Gastrocnemius medialis (tissue), 4 donors: ENCODE measurements around the gene MED10. TPM values are rescaled to one million over a fixed set of nuclear protein-coding genes. Genes with fewer than 3 reads are reported as not detected.

Experiments
- ATAC-seq, 2 donors: fragments of 150-250 bp; one replicate each; pipeline ENCODE4 v1.9.1; 2016
- DNase-seq, 2 donors: peaks; one replicate each; pipeline ENCODE4 v3.0.0-alpha.2; 2019
- H3K27ac ChIP-seq, 4 donors: fragments of 200-600 bp; sonication (generic); 1 replicate in 1 of 4; 2 replicates in 3 of 4; pipeline ENCODE4 v1.5.1; 2016 to 2018; ENCODE audit warnings: mild to moderate bottlenecking in 2 of 4, moderate library complexity in 1 of 4
- H3K27me3 ChIP-seq, 3 donors: fragments of 200-600 bp; sonication (generic) in 2 of 3; 1 replicate in 1 of 3; 2 replicates in 2 of 3; pipeline versions ENCODE4 v1.5.1 to v1.6.0; 2016 to 2019; ENCODE audit warnings: mild to moderate bottlenecking in 1 of 3, moderate library complexity in 1 of 3
- H3K36me3 ChIP-seq, 2 donors: fragments of 200-600 bp; sonication (generic) in 1 of 2; one replicate each; pipeline ENCODE4 v1.5.1; 2017 to 2018
- H3K4me1 ChIP-seq, 2 donors: fragments of 200-600 bp; sonication (generic) in 1 of 2; one replicate each; pipeline ENCODE4 v1.5.1; 2016 to 2017; ENCODE audit warnings: mild to moderate bottlenecking in 2 of 2
- H3K4me3 ChIP-seq, 4 donors: fragments of 200-600 bp; sonication (generic) in 3 of 4; 1 replicate in 1 of 4; 2 replicates in 3 of 4; pipeline ENCODE4 v1.5.1; 2016 to 2019; ENCODE audit warnings: mild to moderate bottlenecking in 2 of 4
- H3K9me3 ChIP-seq, 3 donors: fragments of 200-600 bp; sonication (generic) in 2 of 3; 1 replicate in 1 of 3; 2 replicates in 2 of 3; pipeline ENCODE4 v1.5.1; 2016 to 2019
- POLR2A ChIP-seq, 2 donors: fragments of 450-650 bp; IDR thresholded peaks; one replicate each; pipeline ENCODE4 v1.6.1; 2017; ENCODE audit warnings: antibody characterized with exemption in 2 of 2, mild to moderate bottlenecking in 2 of 2, moderate library complexity in 2 of 2
- in situ Hi-C, 4 donors: fragments of 200-750 bp; cut with MboI; loops; one replicate each; pipeline versions ENCODE4 v1.15.0 to v1.8.0; 2017; ENCODE audit warnings: low sequenced_read_pairs in 4 of 4
- intact Hi-C: fragments of 100-400 bp; cut with DNase I; formaldehyde crosslinking; loops from one replicate; pipeline ENCODE4 v1.15.1; 2023; ENCODE audit warnings: low total_unique reads
- total RNA-seq, 4 donors: library from RNA; depleted of rRNA; stranded (reverse); fragments of >200 nt; gene quantifications; one replicate each; pipeline versions ENCODE4 v1.1.0 to v1.2.3, GENCODE V29; 2016
- TF ChIP-seq, protein P1 (sequence below), 5 experiments: fragments of 450-650 bp in 3 of 5; fragments of 200-600 bp in 2 of 5; sonication (generic) in 2 of 5; IDR thresholded peaks in 4 of 5; conservative IDR thresholded peaks in 1 of 5; 1 replicate in 4 of 5; 2 replicates in 1 of 5; pipeline ENCODE4 v1.5.1; 2016 to 2019; ENCODE audit warnings: antibody characterized with exemption in 5 of 5, mild to moderate bottlenecking in 3 of 5, moderate library complexity in 3 of 5

Gene MED10, protein sequence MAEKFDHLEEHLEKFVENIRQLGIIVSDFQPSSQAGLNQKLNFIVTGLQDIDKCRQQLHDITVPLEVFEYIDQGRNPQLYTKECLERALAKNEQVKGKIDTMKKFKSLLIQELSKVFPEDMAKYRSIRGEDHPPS
- 10 to 100 TPM; 15.9 to 37.5 (median 32.2) TPM for total RNA-seq

DNA sequence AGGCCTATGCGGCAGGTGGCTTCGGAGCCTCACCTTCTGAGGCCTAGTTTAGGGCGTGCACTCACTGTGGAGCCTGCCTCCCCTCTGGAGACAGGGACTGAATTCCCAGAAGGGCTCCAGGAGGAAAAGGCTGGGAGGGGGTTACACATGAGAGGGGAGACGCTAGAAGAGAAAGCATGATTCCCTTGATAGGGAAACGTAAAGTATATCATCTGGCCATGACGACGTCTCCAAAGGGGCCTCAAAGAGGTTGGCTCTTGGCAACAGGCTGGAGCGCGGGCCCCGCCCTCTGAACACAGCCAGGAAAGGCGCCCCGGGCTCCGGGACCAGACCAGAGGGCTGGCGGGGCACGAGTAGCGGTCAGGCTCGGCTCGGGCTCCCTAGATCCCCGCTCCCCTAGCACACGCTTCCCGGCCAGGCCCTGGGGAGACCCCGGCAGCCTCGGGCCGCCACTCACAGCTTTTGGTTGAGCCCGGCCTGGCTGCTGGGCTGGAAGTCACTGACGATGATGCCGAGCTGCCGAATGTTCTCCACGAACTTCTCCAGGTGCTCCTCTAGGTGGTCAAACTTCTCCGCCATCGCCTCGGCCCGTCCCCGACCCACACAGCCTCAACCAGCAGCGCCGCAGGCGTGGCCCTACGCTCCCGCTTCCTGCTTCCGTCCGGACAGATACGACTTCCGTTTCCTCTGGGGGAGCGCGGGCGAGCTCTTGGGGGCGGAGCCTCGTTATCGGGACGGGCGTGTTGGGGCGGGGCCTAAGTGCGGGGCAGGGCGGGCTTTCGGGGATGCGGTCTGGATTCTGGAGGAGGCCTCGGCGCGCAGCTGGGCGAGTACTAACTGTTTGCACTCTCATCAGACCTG is at the start of gene MED10:
MED10 (minus strand) TSS at position 643 of the 861 bp plus-strand sequence; CDS start at position 579, 64 bp downstream.
- H3K9me3 ChIP-seq = no peaks in the 10 kb centered on the region
- H3K4me1 ChIP-seq = peaks cover 17% of the 10 kb centered on the region in 2 donors
- H3K4me3 ChIP-seq = peak within 1 kb of the TSS; percentile 77 to 97 (median 87)
- DNase-seq (peak; percentile 89 to 92), ATAC-seq (peak; percentile 97 to 98)
- H3K27me3 ChIP-seq = no peaks in the 10 kb centered on the region
- peak within 1 kb of the TSS; percentile 78 to 92 (median 86) for H3K27ac ChIP-seq
- in situ Hi-C loops = no loop called here
- intact Hi-C loops = loop anchor here (2.0 to 10.0 kb wide), 5 partner anchors 45 to 886 kb away; partner anchors contain the start of genes TENT4A and UBE2QL1
- H3K36me3 ChIP-seq = peaks cover 0 to 40% of the 10 kb centered on the region in 2 donors
- TF ChIP-seq, protein P1, sequence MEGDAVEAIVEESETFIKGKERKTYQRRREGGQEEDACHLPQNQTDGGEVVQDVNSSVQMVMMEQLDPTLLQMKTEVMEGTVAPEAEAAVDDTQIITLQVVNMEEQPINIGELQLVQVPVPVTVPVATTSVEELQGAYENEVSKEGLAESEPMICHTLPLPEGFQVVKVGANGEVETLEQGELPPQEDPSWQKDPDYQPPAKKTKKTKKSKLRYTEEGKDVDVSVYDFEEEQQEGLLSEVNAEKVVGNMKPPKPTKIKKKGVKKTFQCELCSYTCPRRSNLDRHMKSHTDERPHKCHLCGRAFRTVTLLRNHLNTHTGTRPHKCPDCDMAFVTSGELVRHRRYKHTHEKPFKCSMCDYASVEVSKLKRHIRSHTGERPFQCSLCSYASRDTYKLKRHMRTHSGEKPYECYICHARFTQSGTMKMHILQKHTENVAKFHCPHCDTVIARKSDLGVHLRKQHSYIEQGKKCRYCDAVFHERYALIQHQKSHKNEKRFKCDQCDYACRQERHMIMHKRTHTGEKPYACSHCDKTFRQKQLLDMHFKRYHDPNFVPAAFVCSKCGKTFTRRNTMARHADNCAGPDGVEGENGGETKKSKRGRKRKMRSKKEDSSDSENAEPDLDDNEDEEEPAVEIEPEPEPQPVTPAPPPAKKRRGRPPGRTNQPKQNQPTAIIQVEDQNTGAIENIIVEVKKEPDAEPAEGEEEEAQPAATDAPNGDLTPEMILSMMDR (IDR thresholded peaks at IDR 0.05 in 4 of 5, conservative IDR thresholded peaks at IDR 0.05 in 1 of 5) = no peak
- peak; percentile 62 to 79 for TF ChIP-seq POLR2A (IDR thresholded peaks at IDR 0.05)

DNA sequence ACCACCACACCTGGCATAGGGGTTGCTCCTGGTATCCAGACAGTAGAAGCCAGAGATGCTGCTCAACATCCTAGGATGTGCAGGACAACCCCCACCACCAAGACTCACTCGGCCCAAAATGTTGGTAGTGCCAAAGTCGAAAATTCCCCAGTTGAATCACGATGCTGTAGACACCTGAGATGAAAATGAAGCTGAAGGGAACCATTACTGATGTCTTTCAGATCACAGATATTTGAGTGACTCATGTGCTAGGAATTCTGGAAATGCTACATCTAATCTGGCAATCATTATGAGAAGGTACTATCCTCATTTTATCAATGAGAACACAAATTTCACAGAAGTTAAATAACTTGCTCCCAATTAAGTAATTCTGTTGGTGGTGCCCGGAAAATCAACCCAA is 49.3 kb upstream of the MED10 start:
- in situ Hi-C loops = no loop called here

DNA sequence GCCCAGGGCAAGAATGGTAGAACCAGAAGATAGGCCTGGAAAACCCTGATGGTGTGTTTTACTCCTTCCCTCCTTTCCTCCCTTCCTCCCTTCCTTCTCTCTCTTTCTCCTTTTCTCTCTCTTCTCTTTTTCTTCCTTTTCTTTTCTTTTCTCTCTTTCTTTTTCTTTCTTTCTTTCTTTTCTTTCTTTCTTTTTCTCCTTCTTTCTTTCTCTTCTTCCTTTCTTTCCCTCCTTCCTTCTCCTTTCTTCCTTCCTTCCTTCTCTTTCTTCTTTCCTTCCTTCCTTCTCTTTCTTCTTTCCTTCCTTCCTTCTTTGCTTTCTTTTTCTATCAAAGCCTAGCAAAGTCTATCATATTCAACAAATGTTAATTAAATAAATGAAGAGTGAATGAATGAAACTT is 46.4 kb upstream of the MED10 start:
- H3K27ac ChIP-seq = peak overlapping the region; percentile 74 to 88 (median 85)
- peaks cover 11 to 13% of the 10 kb centered on the region in 2 donors for H3K4me1 ChIP-seq
- DNase-seq = no peak
- TF ChIP-seq, protein P1 (IDR thresholded peaks at IDR 0.05 in 4 of 5, conservative IDR thresholded peaks at IDR 0.05 in 1 of 5) = no peak
- no peak for TF ChIP-seq POLR2A (IDR thresholded peaks at IDR 0.05)
- H3K27me3 ChIP-seq = no peaks in the 10 kb centered on the region
- in situ Hi-C loops (no loop called here), intact Hi-C loops (no loop called here)
- no peak overlapping the region for H3K4me3 ChIP-seq
- H3K9me3 ChIP-seq = no peaks in the 10 kb centered on the region
- ATAC-seq = no peak
- no peaks in the 10 kb centered on the region for H3K36me3 ChIP-seq

More for the DNA sequence above, 49.3 kb upstream of the MED10 start:
- TF ChIP-seq, protein P1 (IDR thresholded peaks at IDR 0.05 in 4 of 5, conservative IDR thresholded peaks at IDR 0.05 in 1 of 5) = no peak
- TF ChIP-seq POLR2A (IDR thresholded peaks at IDR 0.05) = no peak
- DNase-seq = no peak
- Histone ChIP-seq H3K27me3 (no peaks in the 10 kb centered on the region), H3K36me3 (no peaks in the 10 kb centered on the region), H3K4me1 (peaks cover 19 to 22% of the 10 kb centered on the region in 2 donors), H3K27ac (no peak overlapping the region), H3K4me3 (no peak overlapping the region), H3K9me3 (no peaks in the 10 kb centered on the region)
- no peak for ATAC-seq
- intact Hi-C loops = no loop called here

DNA sequence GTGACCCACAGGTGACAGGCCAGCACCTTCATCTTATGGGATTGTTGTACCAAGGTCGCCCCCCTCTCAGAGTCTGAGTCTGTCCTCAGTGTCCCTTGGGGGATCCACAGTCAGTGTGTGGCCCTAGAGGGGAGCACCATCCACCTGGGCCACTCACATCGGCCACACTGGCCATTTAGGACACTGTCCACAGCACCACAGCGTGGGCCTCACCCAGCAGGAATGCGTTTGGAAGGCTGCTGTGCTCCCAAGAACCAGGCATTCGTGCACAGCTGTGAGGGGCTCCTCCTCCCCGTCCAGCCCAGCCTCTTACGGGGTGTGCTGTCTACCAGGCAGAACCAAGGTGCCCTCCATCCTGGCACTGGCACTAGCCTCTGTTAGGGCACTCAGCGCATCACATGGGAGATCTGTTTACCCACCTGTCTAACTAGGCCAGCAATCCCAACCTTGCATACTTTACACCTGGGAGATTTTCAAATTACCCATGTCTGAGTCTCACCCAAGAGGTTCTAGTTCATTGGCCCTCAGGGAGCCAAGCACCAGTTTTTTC is 45.8 kb upstream of the MED10 start:
- intact Hi-C loops (no loop called here), in situ Hi-C loops (no loop called here)
- Histone ChIP-seq H3K4me3 (no peak overlapping the region), H3K9me3 (no peaks in the 10 kb centered on the region), H3K36me3 (no peaks in the 10 kb centered on the region), H3K4me1 (peaks cover 11 to 18% of the 10 kb centered on the region in 2 donors), H3K27ac (peak overlapping the region; percentile 74 to 88 (median 85)), H3K27me3 (no peaks in the 10 kb centered on the region)
- TF ChIP-seq, protein P1 (IDR thresholded peaks at IDR 0.05 in 4 of 5, conservative IDR thresholded peaks at IDR 0.05 in 1 of 5) = no peak
- TF ChIP-seq POLR2A (IDR thresholded peaks at IDR 0.05) = no peak
- peak in 1 of 2 donors; percentile 7 for ATAC-seq
- DNase-seq = no peak
